Measurements from ENCODE around the gene ERP27.

- no peak for TF ChIP-seq EZH2 (IDR thresholded peaks at IDR 0.05)
- no peak for TF ChIP-seq CTCF (IDR thresholded peaks at IDR 0.05)
- TF ChIP-seq EZH2phosphoT487 (IDR thresholded peaks at IDR 0.05) = no peak
Observed at GRCh38 chr12:14965221-14965620, 26.9 kb upstream of the ERP27 start.

Measured in neural progenitor cell (in vitro differentiated cells).